Endothelial cell of umbilical vein (primary cell): ENCODE results near the gene MAGEB17. TPM values are rescaled to one million over a fixed set of nuclear protein-coding genes. Genes with fewer than 3 reads are reported as not detected.

Experiments
- BruUV-seq: library from RNA; stranded (reverse); fragments of 400-500 nt; replicated peaks from 2 replicates; lab custom pipeline; 2021; lab: Mats Ljungman, UMichigan
- CTCF ChIA-PET: fragments of 300-600, 350-600 bp; sonication (Branson Sonifier 250); formaldehyde crosslinking; loops from one replicate; lab custom pipeline; 2021; ENCODE audit warnings: antibody characterized with exemption, inconsistent platforms; lab: Charles Lee
- POLR2A ChIA-PET: fragments of 300-600, 350-600 bp; sonication (Branson Sonifier 250); formaldehyde crosslinking; loops from one replicate; lab custom pipeline; 2021; ENCODE audit warnings: antibody characterized with exemption, inconsistent platforms; lab: Charles Lee
- DNase-seq: peaks from one replicate; pipeline ENCODE4 v3.0.0-alpha.2; 2011; ENCODE audit warnings: low read depth, low spot score
- FAIRE-seq: peaks from 2 replicates; lab custom pipeline; 2011; peaks lifted over from hg19 to GRCh38; lab: Jason Lieb, UNC
- H2AFZ ChIP-seq: 2 replicates; pipeline ENCODE4 v1.6.0; 2012; ENCODE audit warnings: low read depth, low read length, control low read depth, inconsistent platforms
- H3K27ac ChIP-seq: 2 replicates; pipeline ENCODE4 v1.5.1; 2011; ENCODE audit warnings: low read depth, mild to moderate bottlenecking, control low read depth, low read length, moderate library complexity; ENCODE audit not compliant: insufficient read depth
- H3K27me3 ChIP-seq, 2 experiments: 2 replicates each; pipeline versions ENCODE4 v1.6.0 to v1.6.1; 2011; ENCODE audit warnings: low read length in 2 of 2, mixed read lengths in 1 of 2; ENCODE audit not compliant: control insufficient read depth in 2 of 2, insufficient read depth in 2 of 2
- H3K36me3 ChIP-seq, 2 experiments: 2 replicates in 1 of 2; 3 replicates in 1 of 2; pipeline ENCODE4 v1.5.1; 2011; ENCODE audit warnings: low read length in 2 of 2, mild to moderate bottlenecking in 1 of 2, moderate library complexity in 1 of 2; ENCODE audit not compliant: control insufficient read depth in 2 of 2, insufficient read depth in 2 of 2; ENCODE audit errors: extremely low read depth in 1 of 2
- H3K4me1 ChIP-seq: 3 replicates; pipeline ENCODE4 v1.5.1; 2011; ENCODE audit warnings: mild to moderate bottlenecking, low read length; ENCODE audit not compliant: control insufficient read depth, insufficient read depth; ENCODE audit errors: extremely low read depth
- H3K4me2 ChIP-seq: 2 replicates; pipeline ENCODE4 v1.6.1; 2011; ENCODE audit warnings: low read length, control low read depth, mixed read lengths; ENCODE audit not compliant: insufficient read depth
- H3K4me3 ChIP-seq, 3 experiments: fragments of 200-600 bp in 1 of 3; sonication (generic), shearing (Covaris generic) in 1 of 3; replicated peaks in 1 of 3; 2 replicates each; pipeline ENCODE4 v1.5.1; 2011 to 2016; ENCODE audit warnings: control low read depth in 3 of 3, low read length in 3 of 3, mild to moderate bottlenecking in 2 of 3, inconsistent platforms in 1 of 3, low read depth in 1 of 3, moderate library complexity in 1 of 3; ENCODE audit not compliant: insufficient read depth in 1 of 3
- H3K79me2 ChIP-seq: 2 replicates; pipeline ENCODE4 v1.6.0; 2012; ENCODE audit warnings: low read length, inconsistent platforms; ENCODE audit not compliant: control insufficient read depth, insufficient read depth
- H3K9ac ChIP-seq: replicated peaks from 2 replicates; pipeline ENCODE3; 2011; ENCODE audit warnings: low read length, control low read depth; ENCODE audit not compliant: insufficient read depth; ENCODE audit errors: extremely low read depth
- H3K9me1 ChIP-seq: replicated peaks from 3 replicates; pipeline ENCODE4 v1.6.0; 2011; ENCODE audit warnings: mild to moderate bottlenecking, low read length; ENCODE audit not compliant: control insufficient read depth, insufficient read depth; ENCODE audit errors: extremely low read depth
- H3K9me3 ChIP-seq: replicated peaks from 2 replicates; pipeline ENCODE4 v1.5.1; 2012; ENCODE audit warnings: low read length, inconsistent platforms; ENCODE audit not compliant: control insufficient read depth, insufficient read depth
- H4K20me1 ChIP-seq: replicated peaks from 2 replicates; pipeline ENCODE3; 2011; ENCODE audit warnings: mild to moderate bottlenecking, low read length; ENCODE audit not compliant: control insufficient read depth, insufficient read depth; ENCODE audit errors: extremely low read depth
- EZH2 ChIP-seq: IDR thresholded peaks from 2 replicates; pipeline ENCODE4 v1.6.1; 2012; ENCODE audit warnings: borderline replicate concordance, low read depth, mild to moderate bottlenecking, moderate library complexity, low read length, inconsistent platforms; ENCODE audit not compliant: severe bottlenecking
- FOS ChIP-seq: IDR thresholded peaks from 2 replicates; pipeline ENCODE4 v1.6.1; 2011; ENCODE audit warnings: mild to moderate bottlenecking, low read length, moderate library complexity, borderline replicate concordance; ENCODE audit not compliant: insufficient read depth
- GATA2 ChIP-seq: IDR thresholded peaks from 2 replicates; pipeline ENCODE4 v1.7.0; 2011; ENCODE audit warnings: low read depth, mild to moderate bottlenecking, moderate library complexity, mixed read lengths, low read length; ENCODE audit not compliant: insufficient read length, insufficient read depth
- JUN ChIP-seq: IDR thresholded peaks from 2 replicates; pipeline ENCODE4 v1.6.1; 2011; ENCODE audit warnings: borderline replicate concordance, low read depth; ENCODE audit not compliant: insufficient read length, insufficient read depth
- MYC ChIP-seq: IDR thresholded peaks from one replicate; pipeline ENCODE4 v1.6.1; 2011; ENCODE audit warnings: mild to moderate bottlenecking, low read depth, low read length
- POLR2A ChIP-seq: IDR thresholded peaks from 2 replicates; pipeline ENCODE4 v1.6.1; 2012; ENCODE audit warnings: low read depth, mild to moderate bottlenecking, control low read depth, low read length
- POLR2AphosphoS5 ChIP-seq: IDR thresholded peaks from 2 replicates; pipeline ENCODE4 v1.6.1; 2012; ENCODE audit warnings: low read depth, mild to moderate bottlenecking, control low read depth, low read length, moderate library complexity; ENCODE audit not compliant: insufficient read depth
- dilution Hi-C: fragments of 300-500 bp; cut with MboI; formaldehyde crosslinking; loops from one replicate; pipeline ENCODE4 v1.15.0; 2019; ENCODE audit warnings: low sequenced_read_pairs; ENCODE audit not compliant: extremely low pct_ligation_motif_present
- intact Hi-C: fragments of 100-400 bp; cut with micrococcal nuclease; formaldehyde crosslinking; loops from one replicate; pipeline ENCODE4 v1.10.0; 2022
- polyA plus RNA-seq, 4 experiments: library from polyadenylated mRNA; depleted of rRNA in 3 of 4; stranded (reverse) in 3 of 4; unstranded in 1 of 4; fragments of >200 nt; gene quantifications; 2 replicates each; pipeline versions ENCODE4 v1.2.1 to v1.2.3, GENCODE V29; 2011 to 2012; ENCODE audit warnings: missing spikeins in 1 of 4
- total RNA-seq: library from RNA; stranded (reverse); gene quantifications from 2 replicates; pipeline ENCODE4 v1.2.3, GENCODE V29; 2021
- TF ChIP-seq, protein P1 (sequence below), 2 donors: IDR thresholded peaks; 1 replicate in 1 of 2; 2 replicates in 1 of 2; pipeline ENCODE4 v1.5.1; 2011; ENCODE audit warnings: low read length in 2 of 2, mild to moderate bottlenecking in 2 of 2, moderate library complexity in 2 of 2, control low read depth in 1 of 2, inconsistent platforms in 1 of 2, low read depth in 1 of 2; ENCODE audit not compliant: insufficient read depth in 1 of 2; ENCODE audit errors: extremely low read depth in 1 of 2
- TF ChIP-seq, protein P2 (sequence below): IDR thresholded peaks from 2 replicates; pipeline ENCODE4 v1.6.1; 2011; ENCODE audit not compliant: insufficient read depth, insufficient read length

MAGEB17 gene
- total and polyA plus RNA-seq, 2 donors (not counting 3 experiments of a cell fraction or from before 2014, with no cell fraction given): not detected

DNA sequence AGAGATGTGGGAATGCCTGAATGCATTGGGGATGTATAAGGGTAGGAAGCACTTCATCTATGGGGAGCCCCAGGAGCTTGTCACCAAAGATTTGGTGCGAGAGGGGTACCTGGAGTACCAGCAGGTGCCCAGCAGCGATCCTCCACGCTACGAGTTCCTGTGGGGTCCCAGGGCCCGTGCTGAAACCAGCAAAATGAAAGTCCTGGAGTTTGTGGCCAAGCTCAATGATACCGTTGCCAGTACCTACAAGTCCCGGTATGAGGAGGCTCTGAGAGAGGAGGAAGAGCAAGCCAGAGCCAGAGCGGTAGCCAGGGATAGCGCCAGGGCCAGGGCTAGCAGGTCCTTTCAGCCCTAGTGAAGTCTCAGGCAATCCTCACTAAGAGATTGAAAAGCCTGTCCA, 3.8 kb downstream of the MAGEB17 start:
- no peaks in the 10 kb centered on the region for H3K4me1 ChIP-seq
- BruUV-seq: no TSS peak
- dilution Hi-C loops (no loop called here), intact Hi-C loops (no loop called here)
- H4K20me1 ChIP-seq: no peaks in the 10 kb centered on the region
- no peaks in the 10 kb centered on the region for H3K36me3 ChIP-seq
- H2AFZ ChIP-seq: no peak overlapping the region
- no peak overlapping the region for H3K9ac ChIP-seq
- CTCF ChIA-PET: no interaction called here
- FAIRE-seq (no peak), DNase-seq (no peak)
- POLR2A ChIA-PET: no interaction called here
- no peak for TF ChIP-seq FOS
- TF ChIP-seq EZH2: no peak
- TF ChIP-seq POLR2A: no peak
- TF ChIP-seq, protein P1, sequence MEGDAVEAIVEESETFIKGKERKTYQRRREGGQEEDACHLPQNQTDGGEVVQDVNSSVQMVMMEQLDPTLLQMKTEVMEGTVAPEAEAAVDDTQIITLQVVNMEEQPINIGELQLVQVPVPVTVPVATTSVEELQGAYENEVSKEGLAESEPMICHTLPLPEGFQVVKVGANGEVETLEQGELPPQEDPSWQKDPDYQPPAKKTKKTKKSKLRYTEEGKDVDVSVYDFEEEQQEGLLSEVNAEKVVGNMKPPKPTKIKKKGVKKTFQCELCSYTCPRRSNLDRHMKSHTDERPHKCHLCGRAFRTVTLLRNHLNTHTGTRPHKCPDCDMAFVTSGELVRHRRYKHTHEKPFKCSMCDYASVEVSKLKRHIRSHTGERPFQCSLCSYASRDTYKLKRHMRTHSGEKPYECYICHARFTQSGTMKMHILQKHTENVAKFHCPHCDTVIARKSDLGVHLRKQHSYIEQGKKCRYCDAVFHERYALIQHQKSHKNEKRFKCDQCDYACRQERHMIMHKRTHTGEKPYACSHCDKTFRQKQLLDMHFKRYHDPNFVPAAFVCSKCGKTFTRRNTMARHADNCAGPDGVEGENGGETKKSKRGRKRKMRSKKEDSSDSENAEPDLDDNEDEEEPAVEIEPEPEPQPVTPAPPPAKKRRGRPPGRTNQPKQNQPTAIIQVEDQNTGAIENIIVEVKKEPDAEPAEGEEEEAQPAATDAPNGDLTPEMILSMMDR (IDR thresholded peaks at IDR 0.05; ENCODE audit: extremely low read depth in 1 of 2, insufficient read depth in 1 of 2, low read depth in 1 of 2, low read length in 2 of 2): no peak
- H3K4me2 ChIP-seq: no peak overlapping the region
- peaks cover 0 to 2% of the 10 kb centered on the region in 2 experiments for H3K27me3 ChIP-seq
- no peaks in the 10 kb centered on the region for H3K79me2 ChIP-seq
- no peak overlapping the region for H3K27ac ChIP-seq
- no peaks in the 10 kb centered on the region for H3K9me1 ChIP-seq
- H3K9me3 ChIP-seq: no peaks in the 10 kb centered on the region
- H3K4me3 ChIP-seq: no peak overlapping the region

DNA sequence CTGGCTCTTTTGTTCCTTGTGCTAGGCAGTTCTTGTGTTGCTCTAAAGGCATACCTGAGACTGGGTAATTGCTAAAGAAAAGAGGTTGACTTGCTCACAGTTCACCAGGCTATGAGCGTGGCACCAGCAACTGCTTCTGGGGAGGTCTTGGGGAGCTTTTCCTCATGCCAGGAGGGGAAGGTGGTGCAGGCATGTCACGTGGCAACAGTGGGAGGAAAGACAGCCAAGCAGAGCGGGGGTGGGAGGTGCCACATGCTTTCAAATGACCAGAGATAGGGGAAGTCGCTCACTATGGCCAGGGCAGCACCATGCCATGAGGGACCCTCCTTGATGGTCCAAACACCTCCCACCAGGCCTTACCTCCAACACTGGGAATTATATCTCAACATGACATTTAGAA, 4.7 kb downstream of the MAGEB17 start:
- TF ChIP-seq JUN: no peak
- no peak for TF ChIP-seq POLR2A
- no peak for TF ChIP-seq FOS
- TF ChIP-seq, protein P2, sequence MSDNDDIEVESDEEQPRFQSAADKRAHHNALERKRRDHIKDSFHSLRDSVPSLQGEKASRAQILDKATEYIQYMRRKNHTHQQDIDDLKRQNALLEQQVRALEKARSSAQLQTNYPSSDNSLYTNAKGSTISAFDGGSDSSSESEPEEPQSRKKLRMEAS: no peak
- TF ChIP-seq, protein P1 (IDR thresholded peaks at IDR 0.05; ENCODE audit: extremely low read depth in 1 of 2, insufficient read depth in 1 of 2, low read depth in 1 of 2, low read length in 2 of 2): no peak
- no peak for TF ChIP-seq MYC
- TF ChIP-seq POLR2AphosphoS5: no peak
- no peak for TF ChIP-seq GATA2
- no peak for TF ChIP-seq EZH2
- H3K9me1 ChIP-seq: no peaks in the 10 kb centered on the region
- H3K4me2 ChIP-seq: no peak overlapping the region
- DNase-seq (no peak), FAIRE-seq (no peak)
- H3K27ac ChIP-seq: no peak overlapping the region
- H3K4me1 ChIP-seq: no peaks in the 10 kb centered on the region
- H3K9me3 ChIP-seq: no peaks in the 10 kb centered on the region
- intact Hi-C loops (no loop called here), dilution Hi-C loops (no loop called here)
- no peak overlapping the region for H2AFZ ChIP-seq
- peaks cover 0 to 2% of the 10 kb centered on the region in 2 experiments for H3K27me3 ChIP-seq
- ChIA-PET POLR2A (no interaction called here), CTCF (no interaction called here)
- no peak overlapping the region for H3K4me3 ChIP-seq
- H3K9ac ChIP-seq: no peak overlapping the region
- H3K36me3 ChIP-seq: no peaks in the 10 kb centered on the region
- H4K20me1 ChIP-seq: no peaks in the 10 kb centered on the region
- H3K79me2 ChIP-seq: no peaks in the 10 kb centered on the region
- no TSS peak for BruUV-seq
